HG03354 (cell line): ENCODE data around the gene TAS2R1.

Source experiments
- ATAC-seq: cut with Tn5 transposase; IDR thresholded peaks from one replicate; pipeline ENCODE4 v1.9.1; 2021; ENCODE audit warnings: mild to moderate bottlenecking; ENCODE audit not compliant: unreplicated experiment, poor library complexity, severe bottlenecking

Gene TAS2R1, protein sequence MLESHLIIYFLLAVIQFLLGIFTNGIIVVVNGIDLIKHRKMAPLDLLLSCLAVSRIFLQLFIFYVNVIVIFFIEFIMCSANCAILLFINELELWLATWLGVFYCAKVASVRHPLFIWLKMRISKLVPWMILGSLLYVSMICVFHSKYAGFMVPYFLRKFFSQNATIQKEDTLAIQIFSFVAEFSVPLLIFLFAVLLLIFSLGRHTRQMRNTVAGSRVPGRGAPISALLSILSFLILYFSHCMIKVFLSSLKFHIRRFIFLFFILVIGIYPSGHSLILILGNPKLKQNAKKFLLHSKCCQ

DNA sequence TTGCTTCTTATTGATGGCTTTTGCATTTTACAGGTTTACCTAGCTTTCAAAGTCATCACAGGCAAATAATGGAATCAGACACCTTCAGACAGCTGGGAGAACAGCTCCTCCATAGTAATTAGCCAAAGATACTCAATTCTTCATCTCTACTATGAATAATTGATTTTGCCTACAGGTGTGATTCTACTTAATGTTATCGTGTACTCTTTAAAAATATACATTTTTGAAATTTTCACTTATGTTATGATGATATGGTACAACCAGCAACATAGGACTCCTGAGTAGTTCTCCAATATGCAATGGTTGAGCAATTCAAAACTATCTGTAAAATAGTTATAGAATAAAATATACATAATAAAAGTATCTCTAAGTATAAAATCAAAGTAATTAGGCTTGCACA is at the start of gene TAS2R1:
Gene TAS2R1, minus strand, starts transcription at position 101 of the 400 bp plus-strand sequence. CDS start 319 bp downstream, outside the sequence.
- no peak for ATAC-seq

DNA sequence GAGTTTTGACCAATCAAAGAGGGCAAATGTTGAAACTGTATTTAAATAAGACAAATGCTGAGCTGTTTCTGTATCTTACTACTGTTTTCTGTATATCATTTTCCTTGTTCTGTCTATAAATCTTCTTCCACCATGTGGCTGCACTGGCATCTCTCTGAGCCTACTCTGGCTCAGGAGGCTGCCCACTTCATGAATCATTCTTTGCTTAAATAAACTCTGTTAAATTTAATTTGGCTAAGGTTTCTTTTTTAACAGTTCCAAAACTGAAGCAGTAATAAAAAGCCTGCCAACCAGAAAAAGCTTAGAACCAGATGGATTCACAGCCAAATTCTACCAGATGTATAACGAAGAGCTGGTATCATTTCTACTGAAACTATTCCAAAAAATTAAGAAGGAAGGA is 40.2 kb upstream of the TAS2R1 start:
- no peak for ATAC-seq

DNA sequence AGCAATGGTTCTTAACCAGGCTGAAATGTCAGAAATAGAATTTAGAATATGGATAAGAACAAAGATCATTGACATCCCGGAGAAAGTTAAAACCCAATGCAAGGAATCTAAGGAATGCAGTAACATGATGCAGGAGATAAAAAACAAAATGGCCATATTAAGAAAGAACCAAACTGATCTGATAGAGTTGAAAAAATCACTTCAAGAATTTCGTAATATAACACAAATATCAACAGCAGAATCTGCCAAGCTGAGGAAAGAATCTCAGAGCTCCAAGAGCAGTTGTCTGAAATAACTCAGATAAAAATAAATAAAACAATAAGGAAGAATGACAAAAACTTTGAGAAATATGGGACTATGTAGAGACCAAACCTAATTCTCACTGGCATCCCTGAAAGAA is 37.8 kb upstream of the TAS2R1 start:
- no peak for ATAC-seq

DNA sequence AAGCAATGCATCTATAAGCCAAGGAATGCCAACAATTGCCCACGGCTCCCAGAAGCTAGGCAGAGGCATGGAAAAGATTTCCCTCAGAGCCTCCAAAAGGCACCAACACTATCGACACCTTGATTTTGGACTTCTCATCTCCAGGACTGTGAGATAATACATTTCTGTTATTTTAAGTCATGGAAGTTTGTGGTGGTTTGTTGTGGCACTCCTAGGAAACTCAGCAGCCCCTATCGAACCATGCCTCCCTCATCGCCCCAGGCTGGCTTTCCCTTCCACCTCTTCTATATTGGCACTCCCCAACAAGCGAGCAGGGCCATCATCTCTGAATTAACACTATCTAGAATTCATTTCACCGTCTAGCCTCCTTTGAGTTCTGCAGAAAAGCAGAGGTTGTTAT is 33.7 kb upstream of the TAS2R1 start:
- no peak for ATAC-seq

DNA sequence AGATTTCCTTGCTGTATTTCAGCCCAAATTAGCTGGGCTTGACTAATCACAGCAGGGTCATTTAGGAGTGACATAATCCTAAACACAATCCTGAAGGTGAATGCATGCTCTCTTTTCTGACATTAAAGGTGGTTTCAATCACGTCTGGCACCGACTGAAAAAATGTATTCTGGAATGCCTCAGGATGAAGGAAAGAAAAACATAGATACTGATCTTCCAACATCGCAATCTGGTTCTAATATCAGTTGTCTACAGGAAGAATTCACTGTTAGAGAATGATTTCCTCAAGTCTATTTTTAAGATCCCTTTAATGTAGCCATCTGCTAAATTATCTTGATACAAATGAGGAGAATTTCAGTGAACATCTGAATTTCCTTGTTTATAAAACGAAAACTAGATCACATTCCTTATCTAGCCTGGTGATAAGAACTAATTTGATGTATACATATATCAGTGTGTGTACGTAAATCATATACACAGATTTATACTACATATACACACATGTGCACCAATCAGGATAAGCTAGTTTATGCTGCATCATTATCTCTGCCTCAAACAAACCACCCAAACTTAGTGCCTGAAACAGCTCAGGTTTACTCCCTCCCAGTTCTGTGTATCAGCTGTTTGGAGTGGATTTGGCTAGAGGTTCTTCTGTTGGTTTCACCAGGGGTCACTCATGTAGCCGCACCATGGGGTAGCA is 31.3 kb upstream of the TAS2R1 start:
- ATAC-seq: no peak

DNA sequence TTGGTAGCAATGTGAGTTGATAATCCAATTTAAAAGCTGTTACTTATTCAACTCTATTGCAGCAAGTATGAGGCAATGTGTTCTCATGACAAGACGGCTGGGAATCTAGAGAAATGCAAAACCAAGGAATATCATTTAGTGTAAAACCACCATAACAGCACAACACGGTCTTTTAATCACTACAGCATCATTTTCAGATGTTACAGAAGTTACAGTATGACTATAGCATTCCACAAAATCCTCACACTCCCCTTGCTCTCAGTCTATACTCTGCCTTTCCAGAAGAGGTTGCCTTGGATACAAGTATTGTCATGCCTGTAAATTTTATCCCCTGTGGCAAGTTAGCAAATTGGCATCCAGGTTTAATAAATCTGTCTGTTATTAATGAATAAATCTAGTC is 28.6 kb upstream of the TAS2R1 start:
- no peak for ATAC-seq

DNA sequence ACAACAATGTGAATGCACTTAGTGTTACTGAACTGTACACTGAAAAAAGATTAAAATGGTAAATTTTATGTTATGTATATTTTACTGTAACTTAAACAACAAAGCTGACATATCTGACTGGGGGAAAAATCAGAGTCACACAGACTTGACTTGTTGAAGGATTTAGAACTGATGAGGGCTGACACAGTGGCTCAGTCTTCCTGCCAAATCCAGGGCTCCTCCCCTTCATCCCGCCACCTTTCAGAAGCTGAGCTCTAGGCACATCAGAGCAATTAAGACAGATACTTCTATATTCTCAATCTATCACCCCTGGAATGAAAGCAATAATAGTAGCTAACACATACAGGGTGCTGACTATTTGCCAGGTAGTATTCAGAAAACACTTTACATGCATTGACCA is 27.7 kb upstream of the TAS2R1 start:
- no peak for ATAC-seq

DNA sequence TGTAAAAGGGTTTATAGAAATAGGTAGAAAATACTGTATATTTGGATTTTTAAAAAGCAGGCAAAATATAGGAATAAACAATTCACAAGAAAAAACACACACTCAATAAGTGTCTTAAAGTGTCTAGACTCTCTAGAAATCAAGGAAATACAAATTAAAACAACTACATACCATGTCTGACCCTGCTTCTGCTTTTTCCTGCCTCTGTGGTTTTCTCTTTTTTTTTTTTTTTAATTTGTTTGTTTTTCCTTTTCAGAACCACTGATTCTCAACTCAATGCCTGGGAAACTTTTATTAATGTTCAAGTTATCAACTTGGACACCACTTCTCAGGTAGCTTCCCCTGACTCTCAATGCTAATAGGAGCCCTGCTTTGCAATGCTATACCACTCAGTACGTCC is 25.5 kb upstream of the TAS2R1 start:
- ATAC-seq: no peak

DNA sequence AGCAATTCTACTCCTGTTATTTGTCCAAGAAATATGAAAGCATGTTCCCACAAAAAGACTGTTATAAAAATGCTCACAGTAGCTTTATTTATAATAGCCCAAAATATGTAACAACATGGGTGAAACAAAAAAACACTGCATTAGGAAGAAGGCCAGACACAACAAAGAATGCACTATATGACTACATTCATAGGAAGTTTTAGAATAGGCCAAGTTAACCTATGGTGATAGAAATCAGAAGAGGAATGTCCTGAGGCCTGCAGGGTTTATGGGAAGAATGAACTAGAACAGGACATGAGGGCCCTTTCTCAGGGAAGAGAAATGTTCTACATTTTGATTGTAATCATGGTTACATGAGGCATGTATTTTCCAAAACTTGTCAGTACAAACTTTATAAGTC is 24.7 kb upstream of the TAS2R1 start:
- ATAC-seq: no peak

DNA sequence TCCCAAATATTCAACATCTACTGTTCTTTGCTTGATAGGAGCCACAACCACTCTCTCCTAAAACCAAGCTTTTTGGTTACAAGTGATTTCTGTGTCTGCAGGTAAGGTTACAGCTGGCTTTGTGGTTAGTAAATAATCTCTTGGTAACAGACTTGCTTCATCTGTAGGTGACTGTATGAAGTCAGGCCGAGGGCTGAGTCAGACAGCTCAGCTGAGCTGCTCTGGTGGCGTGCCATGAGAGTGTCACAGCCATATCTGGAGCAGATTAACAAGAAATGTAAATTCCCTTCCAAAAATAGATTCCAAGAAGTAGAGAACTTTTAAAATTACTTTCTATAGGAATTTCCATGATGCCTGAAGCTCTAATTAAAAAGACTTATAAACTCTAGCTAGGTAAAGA is 23.7 kb upstream of the TAS2R1 start:
- ATAC-seq: peak; percentile 99

DNA sequence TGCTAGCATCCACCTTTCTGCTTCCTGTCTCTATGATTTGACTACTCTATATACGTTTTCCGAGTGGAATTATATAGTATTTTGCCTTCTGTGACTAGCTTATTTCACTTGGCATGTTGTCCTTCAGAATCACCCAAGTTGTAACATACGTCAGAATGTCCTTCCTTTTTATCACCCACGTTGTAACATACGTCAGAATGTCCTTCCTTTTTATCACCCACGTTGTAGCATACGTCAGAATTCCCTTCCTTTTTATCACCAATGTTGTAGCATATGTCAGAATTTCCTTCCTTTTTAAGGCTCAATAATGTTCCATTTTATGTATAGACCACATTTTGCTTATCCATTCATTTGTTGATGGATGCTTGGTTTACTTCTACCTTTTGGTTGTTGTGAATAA is 22.9 kb upstream of the TAS2R1 start:
- ATAC-seq: no peak

DNA sequence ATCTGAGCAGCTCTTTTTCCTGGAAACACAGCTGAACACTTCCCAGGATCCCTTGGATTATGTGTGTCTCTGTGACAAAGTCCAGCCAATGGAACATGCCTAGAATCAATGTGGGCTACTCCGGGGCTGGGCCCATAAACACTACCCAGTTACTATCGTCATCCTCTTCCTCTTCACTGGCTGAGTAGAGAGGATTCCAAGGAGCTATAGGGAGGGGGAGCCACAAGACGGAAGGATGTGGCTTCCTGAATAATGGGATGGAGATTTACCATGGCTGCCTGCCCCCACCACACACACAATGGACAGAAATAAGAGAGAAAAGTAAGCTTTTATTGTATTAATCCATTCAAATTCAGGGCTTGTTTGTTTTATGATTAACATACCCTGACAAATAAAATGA is 22.1 kb upstream of the TAS2R1 start:
- no peak for ATAC-seq

DNA sequence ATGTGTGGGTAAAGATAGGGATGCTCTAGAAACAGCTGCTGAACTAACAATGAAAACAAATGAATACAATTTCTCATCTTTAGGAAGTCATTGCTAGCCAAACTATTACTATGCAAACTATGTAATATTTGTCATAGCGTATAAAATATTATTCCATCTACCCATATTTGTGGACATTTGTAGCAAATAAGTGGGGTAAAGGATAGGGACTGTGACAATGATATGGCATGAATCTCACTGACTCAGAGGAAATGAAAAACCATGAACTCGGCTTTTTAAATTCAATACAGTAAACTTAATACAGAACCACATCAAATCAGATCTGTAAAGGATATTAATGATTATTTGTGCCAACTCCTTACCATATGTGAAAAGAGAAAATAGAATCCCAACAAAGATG is 16.7 kb upstream of the TAS2R1 start:
- ATAC-seq: no peak

DNA sequence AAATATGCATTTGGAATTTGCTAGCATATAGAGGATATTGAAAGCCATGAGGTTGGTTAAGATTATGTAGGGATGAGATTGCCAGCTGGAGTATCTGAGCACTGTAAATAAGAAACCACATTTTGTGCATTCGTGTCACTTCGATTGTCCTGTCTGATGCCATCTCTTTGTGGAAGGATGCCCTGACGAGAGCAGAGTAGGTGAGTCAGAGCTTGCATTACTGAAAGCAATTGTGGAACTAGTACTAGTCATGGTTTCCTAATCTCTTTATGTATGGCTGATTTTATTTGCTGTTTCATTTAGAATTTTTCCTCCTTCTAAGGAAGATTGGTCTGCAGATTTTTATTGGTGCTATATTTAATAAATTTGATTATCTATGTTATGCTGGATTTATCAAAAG is 14.5 kb upstream of the TAS2R1 start:
- ATAC-seq: no peak

DNA sequence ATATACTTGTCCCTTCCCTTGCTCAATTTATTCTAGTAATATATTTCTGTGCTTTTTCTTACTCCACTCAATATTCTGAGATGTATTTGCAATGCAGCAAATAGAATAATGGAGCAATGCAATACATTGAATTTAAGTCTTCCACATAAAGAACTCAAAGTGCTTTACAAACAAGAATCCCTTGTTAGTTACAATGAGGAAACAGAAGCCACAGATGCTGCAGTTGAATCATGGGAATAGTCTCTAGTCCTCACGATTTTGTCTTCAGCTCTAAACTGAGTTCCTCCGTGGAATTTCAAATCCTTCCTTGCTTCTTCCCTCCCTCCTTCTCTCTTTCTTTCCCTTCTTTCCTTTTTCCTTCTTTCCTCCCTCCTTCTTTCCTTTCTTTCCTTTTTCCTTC is 12.5 kb upstream of the TAS2R1 start:
- no peak for ATAC-seq

DNA sequence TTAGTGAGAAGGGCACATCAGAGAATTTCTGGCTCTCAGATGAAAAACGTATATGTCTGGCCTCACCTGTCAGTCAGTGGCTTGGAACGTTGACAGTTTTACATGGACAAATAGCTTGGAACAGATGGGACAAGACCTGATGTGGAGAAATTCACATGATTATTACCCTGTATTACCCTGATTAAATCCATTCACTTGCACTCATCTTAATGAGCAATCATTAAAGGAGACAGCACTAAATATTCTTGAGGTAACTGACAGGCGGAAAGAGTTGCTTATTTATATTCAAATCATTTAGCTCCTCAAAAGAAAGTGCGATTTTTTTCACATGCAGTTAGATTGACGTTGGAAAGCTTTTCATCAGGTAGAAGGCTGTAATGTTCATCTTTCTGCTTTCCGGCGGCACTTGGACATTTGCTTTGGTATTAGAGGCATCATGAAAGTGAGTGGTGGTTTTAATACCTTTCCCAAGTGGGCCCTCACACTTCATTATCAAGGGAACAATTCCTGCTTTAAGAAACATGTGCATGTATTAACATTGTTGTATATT is 11.7 kb upstream of the TAS2R1 start:
- ATAC-seq: no peak

DNA sequence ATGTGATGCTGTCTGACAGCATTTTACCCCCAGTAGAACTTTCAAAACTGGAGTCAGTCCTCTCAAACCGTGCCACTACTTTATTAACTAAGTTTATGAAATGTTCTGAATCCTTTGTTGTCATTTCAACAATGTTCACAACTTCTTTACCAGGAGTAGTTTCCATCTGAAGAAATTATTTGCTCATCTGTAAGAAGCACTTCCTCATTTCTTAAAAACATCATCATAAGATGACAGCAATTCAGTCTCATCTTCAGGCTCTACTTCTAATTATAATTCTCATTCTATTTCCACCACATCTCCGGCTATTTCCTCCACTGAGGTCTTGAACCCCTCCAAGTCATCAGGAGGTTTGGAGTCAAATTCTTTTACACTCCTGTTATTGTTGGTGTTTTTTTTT is 2.3 kb upstream of the TAS2R1 start:
- no peak for ATAC-seq

DNA sequence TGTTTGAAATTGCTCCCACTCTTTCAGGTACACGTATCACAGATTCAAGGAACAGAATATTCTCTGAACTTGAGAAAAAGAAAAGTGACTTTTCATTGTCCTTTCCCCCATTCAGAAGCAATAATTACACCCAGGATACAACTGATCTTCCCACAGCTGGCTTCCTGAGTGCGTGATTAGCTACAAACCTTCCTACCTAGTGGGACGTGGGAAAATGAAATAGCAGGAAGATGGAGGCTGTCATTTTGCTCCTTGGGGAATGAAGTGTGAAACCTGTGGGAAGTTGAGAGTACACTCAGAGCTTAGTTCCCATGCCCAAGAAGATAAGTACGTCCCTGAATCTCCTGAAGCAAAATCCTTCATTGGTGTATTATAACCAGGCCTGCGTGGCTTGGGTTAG is 2.6 kb downstream of the TAS2R1 start:
- ATAC-seq: no peak

DNA sequence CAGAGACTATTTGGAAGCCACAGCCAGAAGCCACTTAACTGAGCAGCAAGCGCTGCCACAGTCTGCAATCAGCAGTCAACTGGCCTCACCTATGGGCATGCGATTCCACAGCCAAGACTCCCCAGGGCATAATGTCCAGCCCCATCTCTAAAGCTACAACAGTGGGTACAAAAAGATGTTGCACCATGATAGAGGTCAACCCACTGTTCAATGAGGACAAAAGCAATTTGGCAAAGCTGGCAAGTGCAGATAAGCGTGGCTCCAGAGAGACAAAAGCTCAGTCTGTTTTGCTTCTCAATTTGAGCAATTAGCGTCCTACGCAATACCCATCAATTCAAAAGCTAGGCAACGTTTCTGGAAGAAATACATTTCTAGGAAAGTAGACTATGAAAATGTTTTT is 3.2 kb downstream of the TAS2R1 start:
- ATAC-seq: no peak

DNA sequence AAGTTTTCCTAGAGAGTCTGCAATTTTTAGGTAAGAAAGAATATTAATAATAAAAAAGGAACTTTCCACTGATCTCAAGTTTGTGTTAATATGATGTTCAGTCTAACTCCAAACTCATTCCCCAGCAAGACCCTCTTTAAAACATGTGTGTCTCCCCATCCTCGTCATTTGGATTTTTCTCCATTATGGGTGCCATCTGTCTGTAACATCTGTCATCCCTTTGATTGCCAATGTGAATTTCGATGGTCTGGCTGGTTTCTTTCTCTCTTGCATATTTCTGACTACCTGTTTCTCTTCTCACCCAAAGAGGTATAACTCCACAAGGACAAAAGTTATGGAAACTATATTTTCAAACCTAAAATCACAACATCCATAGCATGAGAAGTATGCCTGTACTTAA is 4.4 kb downstream of the TAS2R1 start:
- no peak for ATAC-seq

DNA sequence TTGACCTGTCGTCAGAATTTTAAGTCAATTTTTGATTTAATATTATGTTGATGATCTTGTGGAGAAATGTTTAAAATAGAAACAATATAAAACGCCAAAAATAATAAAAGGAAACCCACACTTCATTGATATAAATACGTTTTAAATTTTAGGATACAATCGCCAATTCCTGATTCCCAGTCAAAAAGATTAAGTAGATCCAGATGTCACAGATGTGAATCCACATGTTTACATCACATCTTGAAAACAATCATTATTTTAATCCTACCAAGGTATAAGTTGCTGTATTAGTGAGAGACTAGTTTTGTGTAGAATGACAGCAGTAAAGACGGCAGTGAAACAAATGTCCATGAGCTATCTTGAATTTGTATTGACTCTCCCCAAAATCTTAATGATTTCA is 4.9 kb downstream of the TAS2R1 start:
- ATAC-seq: no peak
